NB4 (cell line): ENCODE data around the gene LCLAT1.

Experiments
- CTCF ChIP-seq: IDR thresholded peaks from one replicate; pipeline ENCODE4 v1.5.1; 2012; ENCODE audit warnings: low read depth, low read length
- MAX ChIP-seq: IDR thresholded peaks from 2 replicates; pipeline ENCODE4 v1.6.1; 2011; ENCODE audit warnings: low read depth, low read length
- MYC ChIP-seq: IDR thresholded peaks from 2 replicates; pipeline ENCODE4 v1.6.1; 2011; ENCODE audit warnings: low read depth, low read length
- POLR2A ChIP-seq: IDR thresholded peaks from 2 replicates; pipeline ENCODE4 v1.6.1; 2011; ENCODE audit warnings: mild to moderate bottlenecking; ENCODE audit not compliant: insufficient read length; ENCODE audit errors: extremely low read depth

- no peak for TF ChIP-seq CTCF
- TF ChIP-seq MYC: no peak
- no peak for TF ChIP-seq POLR2A
- TF ChIP-seq MAX: no peak
These were observed 56.1 kb downstream of the LCLAT1 start for GRCh38 chr2:30503007-30503694.
